K562 (cell line): ENCODE measurements around the gene S100A7A. TPM values are rescaled to one million over a fixed set of nuclear protein-coding genes. Genes with fewer than 3 reads are reported as not detected.

Experiments used
- ATAC-seq: fragments of 200-7000 bp; cut with Tn5 transposase; 3 replicates; pipeline ENCODE4 v1.9.1; 2020; ENCODE audit warnings: moderate library complexity
- BruUV-seq: library from RNA; stranded (reverse); fragments of 400-500 nt; replicated peaks from 2 replicates; lab custom pipeline; 2021; lab: Mats Ljungman, UMichigan
- CTCF ChIA-PET: fragments of 300-600 bp; formaldehyde crosslinking; extraction: SDS; loops from one replicate; lab custom pipeline; 2021; ENCODE audit warnings: low intra/inter-chr PET ratio; lab: Yijun Ruan, JAX
- POLR2A ChIA-PET: fragments of 300-600, 350-650 bp; sonication (Branson Sonifier 250); formaldehyde crosslinking; extraction: SDS; loops from one replicate; lab custom pipeline; 2021; ENCODE audit warnings: antibody characterized with exemption, inconsistent platforms; lab: Yijun Ruan, JAX
- DNase-seq, 4 experiments: peaks; one replicate each; pipeline versions ENCODE4 v3.0.0 to v3.0.0-alpha.2; 2011 to 2018; ENCODE audit warnings: low spot score in 3 of 4, mixed read lengths in 3 of 4; ENCODE audit errors: extremely low read depth in 1 of 4
- FAIRE-seq: peaks from 2 replicates; lab custom pipeline; 2011; peaks lifted over from hg19 to GRCh38; lab: Jason Lieb, UNC
- H2AFZ ChIP-seq: 2 replicates; pipeline ENCODE4 v1.6.0; 2011; ENCODE audit warnings: low read depth, low read length, control low read depth, inconsistent platforms
- H3K27ac ChIP-seq: fragments of 200-600 bp; 3 replicates; pipeline ENCODE4 v1.8.0; 2011; ENCODE audit warnings: low read depth, mild to moderate bottlenecking, control low read depth, inconsistent platforms, low read length, moderate library complexity, mixed read lengths; ENCODE audit errors: extremely low read depth
- H3K27me3 ChIP-seq, 2 experiments: fragments of 300-600 bp in 1 of 2; 2 replicates in 1 of 2; 3 replicates in 1 of 2; pipeline versions ENCODE4 v1.6.0 to v1.8.0; 2011; ENCODE audit warnings: inconsistent platforms in 2 of 2, low read length in 2 of 2, mild to moderate bottlenecking in 1 of 2, mixed read lengths in 1 of 2, moderate library complexity in 1 of 2; ENCODE audit not compliant: control insufficient read depth in 2 of 2, insufficient read depth in 2 of 2
- H3K36me3 ChIP-seq: fragments of 300-600 bp; 3 replicates; pipeline ENCODE4 v1.8.0; 2011; ENCODE audit warnings: mild to moderate bottlenecking, low read length, inconsistent platforms; ENCODE audit not compliant: control insufficient read depth, insufficient read depth
- H3K4me1 ChIP-seq, 2 experiments: fragments of 200-600 bp in 1 of 2; replicated peaks in 1 of 2; 2 replicates in 1 of 2; 3 replicates in 1 of 2; pipeline versions ENCODE4 v1.5.1 to v1.8.0; 2011; ENCODE audit warnings: inconsistent platforms in 2 of 2, low read length in 2 of 2, mild to moderate bottlenecking in 1 of 2, mixed read lengths in 1 of 2, moderate library complexity in 1 of 2; ENCODE audit not compliant: control insufficient read depth in 2 of 2, insufficient read depth in 2 of 2
- H3K4me2 ChIP-seq: 2 replicates; pipeline ENCODE4 v1.6.1; 2011; ENCODE audit warnings: low read length, control low read depth, inconsistent platforms, mixed read lengths; ENCODE audit not compliant: insufficient read depth
- H3K4me3 ChIP-seq: fragments of 200-600 bp; sonication (generic), shearing (Covaris generic); 2 replicates; pipeline ENCODE4 v1.5.1; 2016; ENCODE audit warnings: control low read depth, inconsistent platforms
- H3K79me2 ChIP-seq: fragments of 200-600 bp; 3 replicates; pipeline ENCODE4 v1.8.0; 2011; ENCODE audit warnings: low read length, inconsistent platforms; ENCODE audit not compliant: control insufficient read depth, insufficient read depth
- H3K9ac ChIP-seq, 2 experiments: 2 replicates each; pipeline versions ENCODE4 v1.6.0 to v1.6.1; 2011; ENCODE audit warnings: low read depth in 2 of 2, low read length in 2 of 2, control low read depth in 1 of 2, inconsistent platforms in 1 of 2, mild to moderate bottlenecking in 1 of 2, mixed read lengths in 1 of 2; ENCODE audit not compliant: insufficient read depth in 1 of 2
- H3K9me1 ChIP-seq: one replicate; pipeline ENCODE4 v1.6.0; 2011; ENCODE audit warnings: inconsistent platforms, mild to moderate bottlenecking, low read length, moderate library complexity; ENCODE audit not compliant: control insufficient read depth, insufficient read depth
- H3K9me3 ChIP-seq: replicated peaks from 2 replicates; pipeline ENCODE4 v1.5.1; 2011; ENCODE audit warnings: low read depth, low read length, inconsistent platforms; ENCODE audit not compliant: control insufficient read depth, insufficient read depth
- H4K20me1 ChIP-seq: replicated peaks from 2 replicates; pipeline ENCODE4 v1.6.1; 2011; ENCODE audit warnings: low read length, inconsistent platforms, mixed read lengths; ENCODE audit not compliant: control insufficient read depth, insufficient read depth
- ARNT ChIP-seq, 2 experiments: fragments of 450-650 bp; IDR thresholded peaks; 2 replicates each; pipeline ENCODE4 v1.6.1; 2016; ENCODE audit warnings: mild to moderate bottlenecking in 1 of 2
- ATF6 ChIP-seq: sonication (generic); formaldehyde crosslinking; IDR thresholded peaks from 2 replicates; pipeline ENCODE4 v1.4.0; 2020; ENCODE audit warnings: mild to moderate bottlenecking, missing genetic modification reagents
- BACH1 ChIP-seq: fragments of 200-800 bp; sonication (Bioruptor generic); IDR thresholded peaks from 2 replicates; pipeline ENCODE4 v1.6.1; 2016; ENCODE audit warnings: missing genetic modification characterization, missing compliant biosample characterization
- BMI1 ChIP-seq: fragments of 150-350 bp; IDR thresholded peaks from 2 replicates; pipeline ENCODE4 v1.6.1; 2014; ENCODE audit warnings: low read length
- DPF2 ChIP-seq: fragments of 450-650 bp; IDR thresholded peaks from 2 replicates; pipeline ENCODE4 v1.6.1; 2016
- ETS2 ChIP-seq: IDR thresholded peaks from 2 replicates; pipeline ENCODE4 v1.6.1; 2016; ENCODE audit warnings: borderline replicate concordance, missing genetic modification characterization, mild to moderate bottlenecking, moderate library complexity, missing compliant biosample characterization; ENCODE audit not compliant: poor library complexity, severe bottlenecking
- HDAC2 ChIP-seq: fragments of 450-650 bp; IDR thresholded peaks from 2 replicates; pipeline ENCODE4 v1.6.1; 2016; ENCODE audit warnings: mild to moderate bottlenecking
- JUN ChIP-seq, 2 experiments: sonication (generic) in 1 of 2; formaldehyde crosslinking in 1 of 2; IDR thresholded peaks; 2 replicates each; pipeline versions ENCODE4 v1.6.1 to v1.8.0; 2012 to 2022; ENCODE audit warnings: borderline replicate concordance in 2 of 2, mild to moderate bottlenecking in 2 of 2, improper control_type of control experiment in 1 of 2, low read depth in 1 of 2, low read length in 1 of 2, missing genetic modification reagents in 1 of 2
- KHSRP ChIP-seq: fragments of 450-650 bp; IDR thresholded peaks from 2 replicates; pipeline ENCODE4 v1.6.1; 2017
- KLF16 ChIP-seq: IDR thresholded peaks from 2 replicates; pipeline ENCODE4 v1.6.1; 2016; ENCODE audit warnings: antibody characterized with exemption
- MYNN ChIP-seq, 2 experiments: sonication (generic); formaldehyde crosslinking in 1 of 2; IDR thresholded peaks; 2 replicates each; pipeline versions ENCODE4 v1.5.0 to v1.6.1; 2016 to 2020; ENCODE audit warnings: antibody characterized with exemption in 1 of 2, missing genetic modification reagents in 1 of 2
- PPARD ChIP-seq: fragments of 250-450 bp; sonication (Bioruptor Pico); IDR thresholded peaks from 2 replicates; pipeline ENCODE4 v1.8.0; 2022; ENCODE audit warnings: inconsistent platforms, mild to moderate bottlenecking, moderate library complexity
- SMAD2 ChIP-seq: fragments of 150-350 bp; IDR thresholded peaks from 2 replicates; pipeline ENCODE4 v1.6.1; 2014; ENCODE audit warnings: low read depth, mild to moderate bottlenecking, low read length
- SREBF2 ChIP-seq: sonication (generic); formaldehyde crosslinking; IDR thresholded peaks from 2 replicates; pipeline ENCODE4 v1.4.0; 2020; ENCODE audit warnings: mild to moderate bottlenecking, missing genetic modification reagents
- STAT5B ChIP-seq: fragments of 250-450 bp; sonication (Bioruptor Pico); IDR thresholded peaks from 2 replicates; pipeline ENCODE4 v1.8.0; 2021; ENCODE audit warnings: mild to moderate bottlenecking, inconsistent platforms
- ZBTB43 ChIP-seq: sonication (generic); formaldehyde crosslinking; IDR thresholded peaks from 2 replicates; pipeline ENCODE4 v1.8.0; 2023; ENCODE audit warnings: mild to moderate bottlenecking, missing genetic modification reagents
- ZKSCAN3 ChIP-seq: fragments of 250-450 bp; sonication (Bioruptor Pico); IDR thresholded peaks from 2 replicates; pipeline ENCODE4 v1.4.0; 2020
- ZNF253 ChIP-seq: fragments of 250-450 bp; sonication (Bioruptor Pico); conservative IDR thresholded peaks from 2 replicates; pipeline ENCODE4 v1.6.1; 2021; ENCODE audit warnings: mild to moderate bottlenecking
- ZNF668 ChIP-seq: fragments of 250-450 bp; sonication (Bioruptor Pico); IDR thresholded peaks from 2 replicates; pipeline ENCODE4 v1.8.0; 2022; ENCODE audit warnings: mild to moderate bottlenecking, inconsistent platforms
- WGBS: fragments of 100-300 bp; shearing (Covaris generic); methylation state at CpG from one replicate; pipeline ENCODE4 v1.1.6; 2016; ENCODE audit warnings: low coverage, mixed read lengths; ENCODE audit not compliant: insufficient coverage; ENCODE audit errors: missing lambda C conversion rate; 5-methylcytosine and 5-hydroxymethylcytosine counted together
- in situ Hi-C: fragments of 300-500 bp; cut with MboI; formaldehyde crosslinking; loops from 4 replicates; pipeline ENCODE4 v1.15.0; 2018; ENCODE audit warnings: inconsistent platforms, mixed read lengths
- intact Hi-C: fragments of 100-400 bp; cut with micrococcal nuclease; formaldehyde crosslinking; loops from 2 replicates; pipeline ENCODE4 v1.14.2; 2022
- polyA plus RNA-seq, 8 experiments: library from polyadenylated mRNA; depleted of rRNA in 4 of 8; stranded (reverse) in 5 of 8; unstranded in 3 of 8; fragments of >200 nt; fragmentation: Nextera tagmentation in 2 of 8; fragmentation: Illumina TruSeq in 1 of 8; extraction: Ambion mirVana in 2 of 8; extraction: Trizol in 1 of 8; gene quantifications; 2 replicates each; pipeline versions ENCODE4 v1.2.1 to v1.2.3, GENCODE V29; 2011 to 2014; ENCODE audit warnings: inconsistent platforms in 1 of 8, missing spikeins in 1 of 8
- total RNA-seq, 7 experiments: library from RNA; depleted of rRNA in 6 of 7; stranded (reverse); fragments of >200 nt in 6 of 7; fragmentation: Illumina TruSeq in 2 of 7; extraction: Trizol in 2 of 7; gene quantifications; 2 replicates each; pipeline versions ENCODE4 v1.2.1 to v1.2.3, GENCODE V29; 2011 to 2021; ENCODE audit warnings: low replicate concordance in 1 of 7

Gene S100A7A
- total and polyA plus RNA-seq, 9 of the 15 experiments (the other 6 are each of a cell fraction or from before 2014, with no cell fraction given), result not detected

GRCh38 chr1:153386500-153386901 lies 29.8 kb upstream of the S100A7A start (continued):
- TF ChIP-seq JUN (IDR thresholded peaks at IDR 0.05; ENCODE audit: borderline replicate concordance, low read depth, low read length), result no peak
- TF ChIP-seq JUN (CRISPR knock-in tag; IDR thresholded peaks at IDR 0.05; ENCODE audit: borderline replicate concordance), result no peak
- TF ChIP-seq ETS2 (tag), result no peak
- no peak for TF ChIP-seq DPF2
- TF ChIP-seq PPARD, result no peak
- TF ChIP-seq BACH1, result no peak
- TF ChIP-seq HDAC2, result no peak
- TF ChIP-seq ZNF668 (CRISPR knock-in tag), result no peak
- TF ChIP-seq STAT5B (CRISPR knock-in tag), result no peak
- no peak for TF ChIP-seq KHSRP
- TF ChIP-seq, all 486 proteins: peak for 0

- Histone ChIP-seq H3K36me3 (no peaks in the 10 kb centered on the region), H3K9me3 (no peaks in the 10 kb centered on the region), H3K4me3 (no peak overlapping the region), H4K20me1 (peaks cover 3% of the 10 kb centered on the region; the same call in 1 of the 2 replicates), H3K27me3 (peaks cover 0 to 21% of the 10 kb centered on the region in 2 experiments; a peak in 4 of 5 replicates), H2AFZ (no peak overlapping the region), H3K27ac (no peak overlapping the region), H3K4me1 (peaks cover 0 to 6% of the 10 kb centered on the region in 2 experiments; a peak in 1 of 5 replicates), H3K4me2 (no peak overlapping the region), H3K9ac (no peak overlapping the region), H3K79me2 (no peaks in the 10 kb centered on the region), H3K9me1 (no peaks in the 10 kb centered on the region)
- FAIRE-seq (no peak), DNase-seq (no peak), ATAC-seq (no peak)
- ChIA-PET CTCF (no interaction called here), POLR2A (interaction anchor here (1.5 kb wide), 1 partner anchor 8 kb away, joined by 3 read pairs; no protein-coding TSS in a partner anchor)
- 1% methylated on average over 4 of the region's 4 CpGs for WGBS
- intact Hi-C loops, result no loop called here
- in situ Hi-C loops, result no loop called here
- BruUV-seq, result no TSS peak
- TF ChIP-seq ATF6, result no peak
- TF ChIP-seq SREBF2 (CRISPR knock-in tag), result no peak
- TF ChIP-seq BMI1, result no peak
- no peak for TF ChIP-seq ZBTB43 (CRISPR knock-in tag)
- TF ChIP-seq SMAD2, result no peak
- no peak for TF ChIP-seq ZNF253 (CRISPR knock-in tag)
- TF ChIP-seq MYNN (IDR thresholded peaks at IDR 0.05), result no peak
- TF ChIP-seq MYNN (CRISPR knock-in tag; IDR thresholded peaks at IDR 0.05), result no peak
- TF ChIP-seq ARNT (IDR thresholded peaks at IDR 0.05), result no peak
- TF ChIP-seq KLF16, result no peak
- TF ChIP-seq ZKSCAN3, result no peak
These were observed 29.3 kb upstream of the S100A7A start for GRCh38 chr1:153387001-153387400.
